Activated CD8-positive, alpha-beta T cell treated with anti-CD3 and anti-CD28 coated beads for 36 hours (primary cell): ENCODE results near the gene RIC8A. TPM values are rescaled to one million over a fixed set of nuclear protein-coding genes. Genes with fewer than 3 reads are reported as not detected.

ENCODE experiments used
- ATAC-seq: fragments of 200-7000 bp; cut with Tn5 transposase; one replicate; pipeline ENCODE4 v1.10.0; 2021; ENCODE audit warnings: mild to moderate bottlenecking, moderate library complexity
- CTCF ChIA-PET: fragments of 350-600 bp; sonication (Branson Sonifier 250); formaldehyde crosslinking; loops from one replicate; lab custom pipeline; 2021; ENCODE audit warnings: antibody characterized with exemption; lab: Charles Lee
- POLR2A ChIA-PET: fragments of 350-600 bp; sonication (Branson Sonifier 250); formaldehyde crosslinking; loops from one replicate; lab custom pipeline; 2021; ENCODE audit warnings: antibody characterized with exemption; lab: Charles Lee
- DNase-seq: peaks from one replicate; pipeline ENCODE4 v3.0.0-alpha.2; 2020
- H3K27ac Mint-ChIP-seq: one replicate; pipeline ENCODE4 v1.8.0; 2021; ENCODE audit warnings: mild to moderate bottlenecking, mixed read lengths
- H3K27me3 Mint-ChIP-seq: one replicate; pipeline ENCODE4 v1.8.0; 2021; ENCODE audit warnings: mixed read lengths
- H3K36me3 Mint-ChIP-seq: one replicate; pipeline ENCODE4 v1.8.0; 2021; ENCODE audit warnings: low read depth, mixed read lengths
- H3K4me1 Mint-ChIP-seq: one replicate; pipeline ENCODE4 v1.8.0; 2021; ENCODE audit warnings: low read depth, mixed read lengths
- H3K4me3 Mint-ChIP-seq: one replicate; pipeline ENCODE4 v1.8.0; 2021; ENCODE audit warnings: mild to moderate bottlenecking, moderate library complexity, mixed read lengths
- H3K9me3 Mint-ChIP-seq: one replicate; pipeline ENCODE4 v1.8.0; 2021; ENCODE audit warnings: mixed read lengths
- CTCF ChIP-seq: fragments of 200-600 bp; IDR thresholded peaks from one replicate; pipeline ENCODE4 v1.8.0; 2022; ENCODE audit warnings: antibody characterized with exemption, mild to moderate bottlenecking
- intact Hi-C: fragments of 100-400 bp; cut with micrococcal nuclease; formaldehyde crosslinking; loops from one replicate; pipeline ENCODE4 v1.10.0; 2022
- total RNA-seq, 2 experiments: library from RNA; stranded (reverse); gene quantifications; one replicate each; pipeline ENCODE4 v1.2.3, GENCODE V29; 2021

Gene RIC8A
- total RNA-seq, 2 experiments from 2014 or later: 96.5 to 108 TPM

- TF ChIP-seq CTCF: no peak
- no peak for ATAC-seq
- intact Hi-C loops: no loop called here
- Mint-ChIP-seq H3K36me3 (peaks cover 29% of the 10 kb centered on the region), H3K27me3 (no peaks in the 10 kb centered on the region), H3K9me3 (no peaks in the 10 kb centered on the region), H3K4me3 (no peak overlapping the region), H3K4me1 (peaks cover 14% of the 10 kb centered on the region), H3K27ac (no peak overlapping the region)
- CTCF ChIA-PET: interaction anchor here (1.2 kb wide), 1 partner anchor 10 kb away, joined by 5 read pairs; no protein-coding TSS in a partner anchor
- DNase-seq: no peak
- POLR2A ChIA-PET: no interaction called here
Measured at GRCh38 chr11:253886-254270, 46.4 kb downstream of the RIC8A start.

- no peak for TF ChIP-seq CTCF
- intact Hi-C loops: no loop called here
- ChIA-PET POLR2A (no interaction called here), CTCF (no interaction called here)
- peaks cover 24% of the 10 kb centered on the region for H3K36me3 Mint-ChIP-seq
- ATAC-seq (no peak), DNase-seq (no peak)
- peaks cover 10% of the 10 kb centered on the region for H3K4me1 Mint-ChIP-seq
- no peaks in the 10 kb centered on the region for H3K27me3 Mint-ChIP-seq
- no peak overlapping the region for H3K27ac Mint-ChIP-seq
- H3K9me3 Mint-ChIP-seq: no peaks in the 10 kb centered on the region
- H3K4me3 Mint-ChIP-seq: no peak overlapping the region
Measured at GRCh38 chr11:255176-255575, 47.7 kb downstream of the RIC8A start.

GRCh38 chr11:255816-256215, 48.3 kb downstream of the RIC8A start:
- Mint-ChIP-seq H3K4me3 (no peak overlapping the region), H3K4me1 (peaks cover 5% of the 10 kb centered on the region), H3K27ac (no peak overlapping the region), H3K9me3 (no peaks in the 10 kb centered on the region), H3K27me3 (no peaks in the 10 kb centered on the region), H3K36me3 (peaks cover 18% of the 10 kb centered on the region)
- TF ChIP-seq CTCF: no peak
- CTCF ChIA-PET: interaction anchor here (0.6 kb wide), 1 partner anchor 85 kb away, joined by 3 read pairs; no protein-coding TSS in a partner anchor
- no peak for DNase-seq
- POLR2A ChIA-PET: interaction anchor here (0.6 kb wide), 1 partner anchor 585 kb away, joined by 3 read pairs; no protein-coding TSS in a partner anchor
- no peak for ATAC-seq
- intact Hi-C loops: no loop called here

GRCh38 chr11:256952-257737, 49.6 kb downstream of the RIC8A start:
- no peak overlapping the region for H3K4me3 Mint-ChIP-seq
- H3K4me1 Mint-ChIP-seq: no peaks in the 10 kb centered on the region
- peaks cover 8% of the 10 kb centered on the region for H3K36me3 Mint-ChIP-seq
- ChIA-PET CTCF (interaction anchor here (1.6 kb wide), 1 partner anchor 22 kb away, joined by 5 read pairs; the partner anchor contains the start of gene NLRP6), POLR2A (interaction anchor here (0.6 to 2.7 kb wide), 4 partner anchors 9 to 19 kb away, joined by 3 to 9 read pairs (median 3); no protein-coding TSS in a partner anchor)
- intact Hi-C loops: no loop called here
- TF ChIP-seq CTCF: no peak
- H3K9me3 Mint-ChIP-seq: no peaks in the 10 kb centered on the region
- no peak overlapping the region for H3K27ac Mint-ChIP-seq
- DNase-seq: no peak
- ATAC-seq: no peak
- H3K27me3 Mint-ChIP-seq: no peaks in the 10 kb centered on the region
